HEK293 (cell line): ENCODE results near the gene C16orf95.

Source experiments
- CTCF ChIA-PET: fragments of 350-600 bp; formaldehyde crosslinking; extraction: SDS; loops from one replicate; lab custom pipeline; 2021; ENCODE audit warnings: antibody characterized with exemption; lab: Yijun Ruan, JAX
- POLR2A ChIA-PET: fragments of 300-600 bp; formaldehyde crosslinking; extraction: SDS; loops from one replicate; lab custom pipeline; 2020; ENCODE audit warnings: antibody characterized with exemption, inconsistent platforms; lab: Yijun Ruan, JAX
- H3K27ac ChIP-seq: fragments of 200-500 bp; sonication (Bioruptor generic); 2 replicates; pipeline ENCODE4 v1.5.1; 2014; ENCODE audit warnings: low read depth, low read length, control low read depth, inconsistent platforms; ENCODE audit errors: extremely low read depth
- H3K36me3 ChIP-seq, 2 experiments: fragments of 200-500 bp in 1 of 2; sonication (Bioruptor generic) in 1 of 2; 1 replicate in 1 of 2; 2 replicates in 1 of 2; pipeline ENCODE4 v1.5.1; 2014 to 2017; ENCODE audit warnings: inconsistent platforms in 2 of 2, low read length in 2 of 2; ENCODE audit not compliant: control insufficient read depth in 2 of 2, insufficient read depth in 1 of 2
- H3K4me1 ChIP-seq: fragments of 200-500 bp; sonication (Bioruptor generic); 2 replicates; pipeline ENCODE4 v1.5.1; 2014; ENCODE audit warnings: mild to moderate bottlenecking, low read length, inconsistent platforms; ENCODE audit not compliant: control insufficient read depth, insufficient read depth
- H3K4me3 ChIP-seq: 2 replicates; pipeline ENCODE4 v1.5.1; 2011; ENCODE audit warnings: low read depth, mild to moderate bottlenecking, control low read depth, low read length, moderate library complexity
- H3K9me3 ChIP-seq: fragments of 200-500 bp; sonication (Bioruptor generic); 2 replicates; pipeline ENCODE4 v1.5.1; 2014; ENCODE audit warnings: low read depth, low read length, inconsistent platforms; ENCODE audit not compliant: control insufficient read depth, insufficient read depth
- BCL11B ChIP-seq: fragments of 450-650 bp; formaldehyde crosslinking; IDR thresholded peaks from 2 replicates; pipeline ENCODE4 v1.5.1; 2016; ENCODE audit warnings: low read depth, missing biosample characterization, missing genetic modification characterization
- GFI1B ChIP-seq: fragments of 450-650 bp; formaldehyde crosslinking; IDR thresholded peaks from 2 replicates; pipeline ENCODE4 v1.5.1; 2016; ENCODE audit warnings: missing biosample characterization, missing genetic modification characterization
- IKZF3 ChIP-seq: fragments of 450-650 bp; IDR thresholded peaks from 2 replicates; pipeline ENCODE4 v1.5.0; 2018; ENCODE audit warnings: missing biosample characterization, mild to moderate bottlenecking, missing genetic modification characterization, moderate library complexity
- KLF7 ChIP-seq: fragments of 450-650 bp; formaldehyde crosslinking; IDR thresholded peaks from 2 replicates; pipeline ENCODE4 v1.5.1; 2016; ENCODE audit warnings: missing biosample characterization, missing genetic modification characterization, borderline replicate concordance
- ZNF138 ChIP-seq: fragments of 450-650 bp; formaldehyde crosslinking; IDR thresholded peaks from 2 replicates; pipeline ENCODE4 v1.5.1; 2016; ENCODE audit warnings: missing biosample characterization, missing genetic modification characterization, borderline replicate concordance
- ZNF146 ChIP-seq: fragments of 450-650 bp; formaldehyde crosslinking; IDR thresholded peaks from 2 replicates; pipeline ENCODE4 v1.5.1; 2016; ENCODE audit warnings: missing biosample characterization, missing genetic modification characterization
- ZNF175 ChIP-seq: fragments of 450-650 bp; formaldehyde crosslinking; IDR thresholded peaks from 2 replicates; pipeline ENCODE4 v1.5.1; 2016; ENCODE audit warnings: missing biosample characterization, missing genetic modification characterization
- ZNF184 ChIP-seq: fragments of 450-650 bp; IDR thresholded peaks from 2 replicates; pipeline ENCODE4 v1.5.1; 2018; ENCODE audit warnings: missing biosample characterization, mild to moderate bottlenecking, missing genetic modification characterization
- ZNF2 ChIP-seq: fragments of 450-650 bp; formaldehyde crosslinking; IDR thresholded peaks from 2 replicates; pipeline ENCODE4 v1.5.1; 2016; ENCODE audit warnings: missing biosample characterization, missing genetic modification characterization
- ZNF274 ChIP-seq, 2 experiments: fragments of 200-500 bp in 1 of 2; fragments of 450-650 bp in 1 of 2; sonication (Bioruptor generic) in 1 of 2; formaldehyde crosslinking in 1 of 2; IDR thresholded peaks; 2 replicates each; pipeline versions ENCODE4 v1.5.1 to v1.6.1; 2014 to 2016; ENCODE audit warnings: borderline replicate concordance in 1 of 2, inconsistent platforms in 1 of 2, low read length in 1 of 2, missing biosample characterization in 1 of 2, missing genetic modification characterization in 1 of 2
- ZNF324 ChIP-seq: fragments of 450-650 bp; formaldehyde crosslinking; IDR thresholded peaks from 2 replicates; pipeline ENCODE4 v1.5.1; 2016; ENCODE audit warnings: missing biosample characterization, missing genetic modification characterization
- ZNF335 ChIP-seq: fragments of 450-650 bp; formaldehyde crosslinking; conservative IDR thresholded peaks from 2 replicates; pipeline ENCODE4 v1.5.1; 2016; ENCODE audit warnings: missing biosample characterization, missing genetic modification characterization
- ZNF366 ChIP-seq: fragments of 450-650 bp; formaldehyde crosslinking; conservative IDR thresholded peaks from 2 replicates; pipeline ENCODE4 v1.5.1; 2016; ENCODE audit warnings: missing biosample characterization, missing genetic modification characterization
- ZNF37A ChIP-seq: fragments of 450-650 bp; IDR thresholded peaks from 2 replicates; pipeline ENCODE4 v1.5.1; 2018; ENCODE audit warnings: missing biosample characterization, missing genetic modification characterization
- ZNF48 ChIP-seq: fragments of 450-650 bp; formaldehyde crosslinking; IDR thresholded peaks from 2 replicates; pipeline ENCODE4 v1.5.1; 2016; ENCODE audit warnings: missing biosample characterization, missing genetic modification characterization
- ZNF501 ChIP-seq: fragments of 450-650 bp; formaldehyde crosslinking; IDR thresholded peaks from 2 replicates; pipeline ENCODE4 v1.5.1; 2016; ENCODE audit warnings: missing biosample characterization, missing genetic modification characterization
- ZNF544 ChIP-seq: fragments of 450-650 bp; formaldehyde crosslinking; IDR thresholded peaks from 2 replicates; pipeline ENCODE4 v1.5.0; 2017; ENCODE audit warnings: missing biosample characterization, missing genetic modification characterization
- ZNF549 ChIP-seq: fragments of 450-650 bp; IDR thresholded peaks from 2 replicates; pipeline ENCODE4 v1.5.1; 2018; ENCODE audit warnings: missing biosample characterization, missing genetic modification characterization, mild to moderate bottlenecking, inconsistent platforms, moderate library complexity
- ZNF555 ChIP-seq: fragments of 450-650 bp; formaldehyde crosslinking; conservative IDR thresholded peaks from 2 replicates; pipeline ENCODE4 v1.5.1; 2017; ENCODE audit warnings: missing biosample characterization, mild to moderate bottlenecking, missing genetic modification characterization, inconsistent platforms
- ZNF558 ChIP-seq: fragments of 450-650 bp; formaldehyde crosslinking; IDR thresholded peaks from 2 replicates; pipeline ENCODE4 v1.5.1; 2016; ENCODE audit warnings: missing biosample characterization, missing genetic modification characterization
- ZNF561 ChIP-seq: fragments of 450-650 bp; IDR thresholded peaks from 2 replicates; pipeline ENCODE4 v1.5.1; 2018; ENCODE audit warnings: missing biosample characterization, missing genetic modification characterization, borderline replicate concordance
- ZNF600 ChIP-seq: fragments of 450-650 bp; formaldehyde crosslinking; IDR thresholded peaks from 2 replicates; pipeline ENCODE4 v1.5.1; 2016; ENCODE audit warnings: missing biosample characterization, missing genetic modification characterization
- ZNF664 ChIP-seq: fragments of 450-650 bp; formaldehyde crosslinking; IDR thresholded peaks from 2 replicates; pipeline ENCODE4 v1.5.1; 2016; ENCODE audit warnings: missing biosample characterization, missing genetic modification characterization
- TF ChIP-seq, protein P1 (sequence below): sonication (generic); formaldehyde crosslinking; IDR thresholded peaks from 2 replicates; pipeline ENCODE4 v1.8.1; 2022; ENCODE audit warnings: mild to moderate bottlenecking, moderate library complexity, missing genetic modification reagents
- TF ChIP-seq, protein P2 (sequence below): IDR thresholded peaks from 2 replicates; pipeline ENCODE4 v1.6.1; 2011; ENCODE audit warnings: mild to moderate bottlenecking, low read depth, low read length, borderline replicate concordance
- TF ChIP-seq, protein P3 (sequence below): fragments of 450-650 bp; formaldehyde crosslinking; IDR thresholded peaks from 2 replicates; pipeline ENCODE4 v1.5.1; 2016; ENCODE audit warnings: missing biosample characterization, missing genetic modification characterization
- TF ChIP-seq, protein P4 (sequence below): fragments of 450-650 bp; formaldehyde crosslinking; IDR thresholded peaks from 2 replicates; pipeline ENCODE4 v1.5.1; 2016; ENCODE audit warnings: missing biosample characterization, missing genetic modification characterization, borderline replicate concordance
- TF ChIP-seq, protein P5 (sequence below): fragments of 450-650 bp; IDR thresholded peaks from 2 replicates; pipeline ENCODE4 v1.5.1; 2018; ENCODE audit warnings: missing biosample characterization, mild to moderate bottlenecking, missing genetic modification characterization

C16orf95 gene

DNA sequence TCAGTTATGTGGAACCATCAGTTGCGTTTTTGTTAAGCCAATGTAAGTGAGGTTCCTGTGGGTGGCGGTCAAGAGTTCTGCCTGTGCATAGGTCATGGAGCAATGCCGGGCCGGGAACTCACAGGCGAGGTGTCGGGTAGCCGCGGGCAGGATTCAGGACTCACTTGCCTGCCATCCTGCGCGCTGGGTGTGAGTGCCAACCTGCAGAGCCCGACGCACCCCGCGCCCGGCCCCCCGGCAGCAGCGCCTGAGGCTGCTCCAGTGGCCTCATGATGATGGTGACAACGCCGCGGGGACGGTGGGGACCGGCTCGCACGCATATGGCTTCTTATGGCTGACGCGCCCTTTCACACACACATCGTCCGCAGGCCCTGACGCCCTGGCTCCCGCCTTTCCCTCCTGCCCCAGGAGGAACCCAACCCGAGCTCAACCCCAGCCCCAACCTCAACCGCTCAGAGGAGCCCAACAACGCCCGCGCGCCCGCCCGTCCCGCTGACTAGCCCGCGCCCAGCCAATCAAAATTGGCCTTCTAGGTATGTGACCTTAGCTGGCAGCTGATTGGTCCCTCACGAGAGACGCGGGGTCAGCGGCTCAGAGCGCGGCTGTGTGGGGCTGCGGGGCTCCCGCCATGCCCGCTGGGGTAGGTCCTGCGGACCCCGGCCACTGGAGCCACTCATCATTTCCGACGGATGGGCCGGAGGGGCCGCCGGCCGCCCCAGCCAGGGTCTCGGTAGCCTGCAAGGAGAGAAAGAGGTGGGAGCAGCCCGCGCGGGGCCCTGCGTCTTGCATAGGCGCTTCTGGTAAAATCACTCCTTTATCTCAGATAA, at the start of gene C16orf95:
Gene C16orf95, minus strand, starts transcription at position 470 of the 827 bp plus-strand sequence. Its CDS starts 150 bp downstream, at position 320.
- peak within 1 kb of the TSS; percentile 87 for H3K4me3 ChIP-seq
- H3K27ac ChIP-seq = peak within 1 kb of the TSS; percentile 75
- POLR2A ChIA-PET = interaction anchor here (0.6 to 2.3 kb wide), 14 partner anchors 9 to 452 kb away, joined by 3 to 23 read pairs (median 4); partner anchors contain the start of gene FBXO31
- H3K4me1 ChIP-seq = no peaks in the 10 kb centered on the region; the same call in 1 of the 2 replicates
- CTCF ChIA-PET = interaction anchor here (0.7 to 1.2 kb wide), 4 partner anchors 18 to 1519 kb away, joined by 3 to 4 read pairs (median 3); no protein-coding TSS in a partner anchor
- H3K36me3 ChIP-seq = peaks cover 0 to 11% of the 10 kb centered on the region in 2 experiments; a peak in 1 of 3 replicates
- no peaks in the 10 kb centered on the region for H3K9me3 ChIP-seq
- TF ChIP-seq ZNF138 (tag by site-specific recombination) (no peak), ZNF555 (no peak), ZNF175 (tag by site-specific recombination) (no peak), ZNF146 (no peak), ZNF558 (tag by site-specific recombination) (no peak), ZNF366 (tag by site-specific recombination) (no peak), ZNF274 (IDR thresholded peaks at IDR 0.05; ENCODE audit: low read length) (no peak), ZNF274 (tag by site-specific recombination; IDR thresholded peaks at IDR 0.05; ENCODE audit: borderline replicate concordance) (no peak), GFI1B (tag by site-specific recombination) (no peak), ZNF48 (tag by site-specific recombination) (no peak), ZNF2 (tag by site-specific recombination) (peak; percentile 63), ZNF37A (tag by site-specific recombination) (no peak), BCL11B (tag by site-specific recombination) (no peak), ZNF335 (tag by site-specific recombination) (peak; percentile 90), ZNF544 (tag by site-specific recombination) (no peak), ZNF184 (no peak), KLF7 (tag by site-specific recombination) (no peak), ZNF549 (tag by site-specific recombination) (no peak), IKZF3 (tag by site-specific recombination) (no peak), ZNF501 (tag by site-specific recombination) (peak; percentile 48; the same call in 1 of the 2 replicates), ZNF561 (tag by site-specific recombination) (peak; percentile 22; the same call in 1 of the 2 replicates), ZNF600 (tag by site-specific recombination) (peak; percentile 62), ZNF324 (peak; percentile 75; the same call in 1 of the 2 replicates), ZNF664 (tag by site-specific recombination) (no peak; the same call in none of the 2 replicates)
- TF ChIP-seq, protein P1, sequence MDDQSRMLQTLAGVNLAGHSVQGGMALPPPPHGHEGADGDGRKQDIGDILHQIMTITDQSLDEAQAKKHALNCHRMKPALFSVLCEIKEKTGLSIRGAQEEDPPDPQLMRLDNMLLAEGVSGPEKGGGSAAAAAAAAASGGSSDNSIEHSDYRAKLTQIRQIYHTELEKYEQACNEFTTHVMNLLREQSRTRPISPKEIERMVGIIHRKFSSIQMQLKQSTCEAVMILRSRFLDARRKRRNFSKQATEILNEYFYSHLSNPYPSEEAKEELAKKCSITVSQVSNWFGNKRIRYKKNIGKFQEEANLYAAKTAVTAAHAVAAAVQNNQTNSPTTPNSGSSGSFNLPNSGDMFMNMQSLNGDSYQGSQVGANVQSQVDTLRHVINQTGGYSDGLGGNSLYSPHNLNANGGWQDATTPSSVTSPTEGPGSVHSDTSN (CRISPR knock-in tag) = no peak
- TF ChIP-seq, protein P2, sequence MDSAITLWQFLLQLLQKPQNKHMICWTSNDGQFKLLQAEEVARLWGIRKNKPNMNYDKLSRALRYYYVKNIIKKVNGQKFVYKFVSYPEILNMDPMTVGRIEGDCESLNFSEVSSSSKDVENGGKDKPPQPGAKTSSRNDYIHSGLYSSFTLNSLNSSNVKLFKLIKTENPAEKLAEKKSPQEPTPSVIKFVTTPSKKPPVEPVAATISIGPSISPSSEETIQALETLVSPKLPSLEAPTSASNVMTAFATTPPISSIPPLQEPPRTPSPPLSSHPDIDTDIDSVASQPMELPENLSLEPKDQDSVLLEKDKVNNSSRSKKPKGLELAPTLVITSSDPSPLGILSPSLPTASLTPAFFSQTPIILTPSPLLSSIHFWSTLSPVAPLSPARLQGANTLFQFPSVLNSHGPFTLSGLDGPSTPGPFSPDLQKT = no peak
- TF ChIP-seq, protein P3, sequence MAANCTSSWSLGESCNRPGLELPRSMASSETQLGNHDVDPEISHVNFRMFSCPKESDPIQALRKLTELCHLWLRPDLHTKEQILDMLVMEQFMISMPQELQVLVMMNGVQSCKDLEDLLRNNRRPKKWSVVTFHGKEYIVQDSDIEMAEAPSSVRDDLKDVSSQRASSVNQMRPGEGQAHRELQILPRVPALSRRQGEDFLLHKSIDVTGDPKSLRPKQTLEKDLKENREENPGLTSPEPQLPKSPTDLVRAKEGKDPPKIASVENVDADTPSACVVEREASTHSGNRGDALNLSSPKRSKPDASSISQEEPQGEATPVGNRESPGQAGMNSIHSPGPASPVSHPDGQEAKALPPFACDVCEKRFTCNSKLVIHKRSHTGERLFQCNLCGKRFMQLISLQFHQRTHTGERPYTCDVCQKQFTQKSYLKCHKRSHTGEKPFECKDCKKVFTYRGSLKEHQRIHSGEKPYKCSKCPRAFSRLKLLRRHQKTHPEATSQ (tag by site-specific recombination) = peak; percentile 54; the same call in 1 of the 2 replicates
- TF ChIP-seq, protein P4, sequence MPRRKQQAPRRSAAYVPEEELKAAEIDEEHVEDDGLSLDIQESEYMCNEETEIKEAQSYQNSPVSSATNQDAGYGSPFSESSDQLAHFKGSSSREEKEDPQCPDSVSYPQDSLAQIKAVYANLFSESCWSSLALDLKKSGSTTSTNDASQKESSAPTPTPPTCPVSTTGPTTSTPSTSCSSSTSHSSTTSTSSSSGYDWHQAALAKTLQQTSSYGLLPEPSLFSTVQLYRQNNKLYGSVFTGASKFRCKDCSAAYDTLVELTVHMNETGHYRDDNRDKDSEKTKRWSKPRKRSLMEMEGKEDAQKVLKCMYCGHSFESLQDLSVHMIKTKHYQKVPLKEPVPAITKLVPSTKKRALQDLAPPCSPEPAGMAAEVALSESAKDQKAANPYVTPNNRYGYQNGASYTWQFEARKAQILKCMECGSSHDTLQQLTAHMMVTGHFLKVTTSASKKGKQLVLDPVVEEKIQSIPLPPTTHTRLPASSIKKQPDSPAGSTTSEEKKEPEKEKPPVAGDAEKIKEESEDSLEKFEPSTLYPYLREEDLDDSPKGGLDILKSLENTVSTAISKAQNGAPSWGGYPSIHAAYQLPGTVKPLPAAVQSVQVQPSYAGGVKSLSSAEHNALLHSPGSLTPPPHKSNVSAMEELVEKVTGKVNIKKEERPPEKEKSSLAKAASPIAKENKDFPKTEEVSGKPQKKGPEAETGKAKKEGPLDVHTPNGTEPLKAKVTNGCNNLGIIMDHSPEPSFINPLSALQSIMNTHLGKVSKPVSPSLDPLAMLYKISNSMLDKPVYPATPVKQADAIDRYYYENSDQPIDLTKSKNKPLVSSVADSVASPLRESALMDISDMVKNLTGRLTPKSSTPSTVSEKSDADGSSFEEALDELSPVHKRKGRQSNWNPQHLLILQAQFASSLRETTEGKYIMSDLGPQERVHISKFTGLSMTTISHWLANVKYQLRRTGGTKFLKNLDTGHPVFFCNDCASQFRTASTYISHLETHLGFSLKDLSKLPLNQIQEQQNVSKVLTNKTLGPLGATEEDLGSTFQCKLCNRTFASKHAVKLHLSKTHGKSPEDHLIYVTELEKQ (tag by site-specific recombination) = no peak
- TF ChIP-seq, protein P5, sequence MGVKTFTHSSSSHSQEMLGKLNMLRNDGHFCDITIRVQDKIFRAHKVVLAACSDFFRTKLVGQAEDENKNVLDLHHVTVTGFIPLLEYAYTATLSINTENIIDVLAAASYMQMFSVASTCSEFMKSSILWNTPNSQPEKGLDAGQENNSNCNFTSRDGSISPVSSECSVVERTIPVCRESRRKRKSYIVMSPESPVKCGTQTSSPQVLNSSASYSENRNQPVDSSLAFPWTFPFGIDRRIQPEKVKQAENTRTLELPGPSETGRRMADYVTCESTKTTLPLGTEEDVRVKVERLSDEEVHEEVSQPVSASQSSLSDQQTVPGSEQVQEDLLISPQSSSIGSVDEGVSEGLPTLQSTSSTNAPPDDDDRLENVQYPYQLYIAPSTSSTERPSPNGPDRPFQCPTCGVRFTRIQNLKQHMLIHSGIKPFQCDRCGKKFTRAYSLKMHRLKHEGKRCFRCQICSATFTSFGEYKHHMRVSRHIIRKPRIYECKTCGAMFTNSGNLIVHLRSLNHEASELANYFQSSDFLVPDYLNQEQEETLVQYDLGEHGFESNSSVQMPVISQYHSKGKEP (tag by site-specific recombination) = no peak
